GM19395 (cell line): ENCODE data around the gene AMMECR1.
A peak's percentile ranks its signal among the peaks of the same experiment; 100 is the strongest.

Source experiments
- ATAC-seq: cut with Tn5 transposase; IDR thresholded peaks from one replicate; pipeline ENCODE4 v1.9.1; 2021; ENCODE audit warnings: mild to moderate bottlenecking, moderate library complexity; ENCODE audit not compliant: unreplicated experiment

Gene AMMECR1

GRCh38 chrX:110311437-110312230, 6.3 kb downstream of the AMMECR1 start:
- no peak for ATAC-seq

DNA sequence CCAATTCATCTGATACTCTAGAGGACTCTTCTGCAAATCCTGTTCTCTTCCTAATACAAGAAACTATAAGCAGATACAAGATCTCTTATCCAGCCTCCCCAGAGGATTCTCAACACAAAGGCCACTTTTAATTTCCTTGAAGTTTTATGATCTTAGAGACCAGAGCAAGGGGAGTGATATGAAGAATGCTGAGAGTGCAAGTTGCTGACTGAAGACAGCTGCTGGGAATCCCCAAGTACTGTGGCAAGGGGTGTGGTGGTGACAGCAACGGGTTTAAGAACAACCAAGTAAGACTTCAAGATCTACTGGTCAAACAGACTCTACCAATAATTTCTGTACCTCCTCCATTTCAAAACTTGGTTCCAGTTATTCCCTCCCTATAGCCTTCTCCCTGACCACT, 7.0 kb downstream of the AMMECR1 start:
- ATAC-seq: peak; percentile 82

DNA sequence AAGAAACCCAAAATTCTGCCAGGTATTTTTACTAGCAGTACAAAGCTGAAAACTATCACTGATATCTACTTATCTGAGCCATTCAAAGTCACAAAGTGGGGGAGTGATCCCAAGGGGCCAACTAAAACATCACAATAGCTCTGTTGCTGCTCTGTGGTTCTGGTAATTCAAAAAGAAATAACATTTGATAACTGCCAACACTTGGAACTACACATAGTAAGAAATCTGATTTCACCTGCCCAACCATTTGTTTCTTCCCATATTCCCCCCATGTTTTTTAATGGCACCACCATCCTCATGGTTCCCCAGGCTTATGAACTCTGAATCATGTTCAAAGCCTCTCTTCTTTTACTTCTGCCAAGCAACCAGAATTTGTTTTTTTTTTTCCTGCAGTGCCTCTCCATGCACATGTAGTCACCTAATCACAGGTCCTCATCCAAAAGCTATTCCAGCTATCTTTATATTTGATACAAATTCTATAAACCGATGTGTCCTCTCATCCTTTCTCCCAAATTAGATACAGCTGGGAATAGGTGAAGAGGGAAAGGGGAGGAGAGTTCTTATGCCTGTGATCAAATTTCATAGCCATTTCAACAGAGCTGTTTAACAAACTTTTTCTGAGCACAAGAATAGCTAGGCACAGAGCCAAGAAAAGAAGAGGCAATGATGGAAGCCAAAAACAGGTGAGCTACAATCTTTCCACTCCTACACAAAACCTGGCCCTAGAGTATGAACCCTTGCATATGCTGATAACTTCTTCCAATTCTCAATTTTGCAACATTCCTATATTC, 7.7 kb downstream of the AMMECR1 start:
- no peak for ATAC-seq

DNA sequence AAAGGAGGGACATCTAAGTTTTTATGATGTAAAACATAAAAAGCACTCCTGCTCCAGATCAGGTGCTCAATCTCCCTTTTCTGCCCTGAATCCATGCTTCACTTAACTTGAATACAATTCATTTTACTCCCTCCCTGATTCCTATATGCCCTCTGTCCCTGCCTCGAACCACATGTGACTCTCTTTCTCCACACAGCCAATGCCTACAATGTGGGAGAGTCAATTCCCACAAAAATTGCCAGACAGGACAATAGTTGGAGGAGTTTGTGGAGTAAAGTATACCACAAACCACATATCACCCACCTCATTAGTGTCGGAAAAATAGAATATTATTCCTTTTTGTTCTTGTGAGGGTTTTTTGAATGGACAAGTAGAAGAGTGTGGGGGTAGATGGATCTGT, 9.7 kb downstream of the AMMECR1 start:
- no peak for ATAC-seq

DNA sequence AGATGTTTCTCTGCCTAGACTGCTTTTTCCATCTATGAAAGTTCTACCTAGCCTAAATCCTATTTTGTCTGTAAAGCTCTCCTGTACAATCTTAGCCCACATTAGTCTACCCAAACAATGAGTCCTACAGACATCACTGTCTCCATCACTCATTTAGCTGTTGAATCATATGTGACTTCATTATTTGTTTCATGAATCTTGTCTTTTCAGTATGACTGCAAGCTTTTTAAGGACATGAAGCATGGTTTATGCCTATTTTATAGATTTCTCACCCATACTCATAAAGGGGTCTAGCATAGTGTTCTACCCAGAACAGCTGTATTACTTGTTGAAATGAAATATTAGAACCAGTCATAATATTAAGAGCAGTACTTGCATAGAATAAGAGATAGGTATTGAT, 13.0 kb downstream of the AMMECR1 start:
- ATAC-seq: no peak

- ATAC-seq: no peak
Observed at GRCh38 chrX:110304371-110304770, 13.5 kb downstream of the AMMECR1 start.

- no peak for ATAC-seq
Observed at GRCh38 chrX:110302975-110303374, 14.9 kb downstream of the AMMECR1 start.

- no peak for ATAC-seq
Observed at GRCh38 chrX:110301194-110301593, 16.7 kb downstream of the AMMECR1 start.

GRCh38 chrX:110294087-110294486, 23.8 kb downstream of the AMMECR1 start:
- ATAC-seq: no peak

DNA sequence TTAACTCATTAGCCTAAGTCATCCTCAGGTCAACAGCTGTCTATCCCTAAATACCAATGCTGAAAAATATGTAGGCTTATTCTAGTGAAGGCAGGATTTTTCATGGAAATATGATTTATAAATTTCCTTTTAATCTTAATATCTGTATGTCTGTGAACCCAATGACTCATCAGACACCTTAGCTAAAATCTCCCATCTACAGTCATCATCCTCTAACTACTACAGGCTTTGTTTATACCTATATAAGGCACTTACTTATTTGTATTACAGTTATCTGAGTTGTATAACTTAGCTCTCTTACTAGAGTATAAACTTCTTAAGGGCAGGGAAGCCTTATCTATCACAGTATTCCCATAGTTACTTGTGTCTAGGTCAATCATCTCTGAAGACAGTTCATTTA, 24.2 kb downstream of the AMMECR1 start:
- no peak for ATAC-seq

- no peak for ATAC-seq
Observed at GRCh38 chrX:110287605-110288004, 30.3 kb downstream of the AMMECR1 start.

DNA sequence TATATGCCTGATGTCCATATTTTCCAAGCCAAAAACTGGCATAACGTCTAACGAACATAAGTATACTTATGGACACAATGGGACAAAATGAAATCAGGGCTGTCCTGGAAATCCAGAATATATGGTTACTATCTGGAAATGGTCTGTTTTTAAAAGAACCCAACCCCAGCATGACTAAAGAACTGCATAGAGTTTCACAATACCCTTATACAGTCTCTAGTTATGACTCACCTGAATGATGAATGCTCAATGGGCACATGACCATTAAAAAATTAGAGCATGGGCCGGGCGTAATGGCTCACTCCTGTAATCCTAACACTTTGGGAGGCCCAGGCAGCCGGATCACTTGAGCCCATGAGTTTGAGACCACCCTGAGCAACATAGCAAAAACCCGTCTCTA, 31.8 kb downstream of the AMMECR1 start:
- ATAC-seq: peak; percentile 52

GRCh38 chrX:110284159-110284558, 33.7 kb downstream of the AMMECR1 start:
- ATAC-seq: no peak

- no peak for ATAC-seq
Observed at GRCh38 chrX:110282922-110283321, 35.0 kb downstream of the AMMECR1 start.

DNA sequence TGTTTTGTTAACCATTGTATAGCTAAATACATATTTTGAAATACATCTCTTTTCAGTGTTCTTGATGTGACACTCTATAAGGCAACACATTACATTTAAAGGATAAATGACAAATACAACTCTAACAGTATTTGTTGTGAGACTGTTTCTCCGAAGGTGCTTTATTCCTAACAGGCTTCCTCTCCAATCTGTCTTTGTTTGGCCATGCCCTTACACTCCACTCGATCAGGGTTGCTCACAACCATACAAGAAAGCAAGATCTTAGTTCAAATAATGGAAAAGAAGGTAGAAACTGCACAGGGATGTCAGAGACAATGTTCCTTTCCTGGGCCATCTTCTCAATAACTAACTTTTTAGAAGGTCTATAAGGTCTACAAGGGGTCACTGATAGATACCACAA, 36.5 kb downstream of the AMMECR1 start:
- no peak for ATAC-seq

- no peak for ATAC-seq
Observed at GRCh38 chrX:110280954-110281353, 36.9 kb downstream of the AMMECR1 start.

DNA sequence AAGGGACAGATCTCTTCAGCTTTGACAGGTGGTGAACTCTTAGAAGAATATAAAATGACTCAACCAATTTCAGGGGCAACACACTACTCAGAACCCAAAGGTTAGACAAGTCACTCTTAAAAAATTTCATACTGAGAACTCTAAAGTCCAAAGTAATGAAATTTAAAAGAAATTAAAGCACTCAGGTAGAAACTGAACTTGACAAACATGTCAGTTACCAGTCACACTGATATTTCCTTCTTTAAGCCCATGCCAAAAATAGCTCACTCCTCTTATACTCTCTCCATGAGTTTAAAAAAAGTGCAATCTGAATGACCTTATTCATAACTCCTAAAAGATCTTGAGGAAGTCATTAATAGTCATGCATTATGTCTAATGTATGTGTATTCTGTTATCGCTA, 40.3 kb downstream of the AMMECR1 start:
- no peak for ATAC-seq

DNA sequence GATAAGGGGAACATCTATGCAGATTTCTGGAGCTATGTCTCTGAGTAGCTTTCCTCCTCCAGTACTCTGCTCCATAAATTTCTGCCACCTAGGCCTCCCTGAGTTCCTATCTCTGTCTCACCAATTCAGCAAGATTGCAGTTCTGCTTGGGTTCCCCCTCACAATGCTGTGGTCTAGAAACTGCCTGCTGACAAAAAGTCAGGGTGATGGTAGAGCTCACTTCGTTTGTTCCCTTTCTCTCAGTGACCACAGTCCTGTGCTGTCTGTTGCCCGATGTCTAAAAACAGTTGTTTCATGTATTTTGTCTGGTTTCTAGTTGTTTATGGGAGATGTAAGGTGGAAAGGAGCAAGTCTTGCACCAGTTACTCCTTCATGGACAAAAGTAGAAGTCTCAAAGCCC, 41.1 kb downstream of the AMMECR1 start:
- peak; percentile 95 for ATAC-seq

DNA sequence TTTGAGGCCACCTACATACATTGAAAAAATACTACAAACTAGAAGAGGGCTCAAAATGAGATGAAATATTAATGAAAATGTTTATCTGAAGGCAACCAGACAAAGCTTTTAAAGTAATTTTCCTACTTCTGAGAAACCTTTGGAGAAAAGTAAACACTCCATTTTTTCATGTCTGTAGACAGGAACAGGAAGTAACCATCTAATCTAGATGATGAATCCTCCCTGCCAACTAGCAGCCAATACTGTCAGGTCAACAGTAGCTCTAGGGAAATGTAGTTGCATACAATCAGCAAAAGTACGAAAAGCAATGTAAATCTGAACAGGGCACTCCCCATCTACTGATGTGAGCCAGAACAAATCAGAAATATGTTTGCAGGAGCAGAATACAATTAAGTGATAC, 49.0 kb downstream of the AMMECR1 start:
- no peak for ATAC-seq

DNA sequence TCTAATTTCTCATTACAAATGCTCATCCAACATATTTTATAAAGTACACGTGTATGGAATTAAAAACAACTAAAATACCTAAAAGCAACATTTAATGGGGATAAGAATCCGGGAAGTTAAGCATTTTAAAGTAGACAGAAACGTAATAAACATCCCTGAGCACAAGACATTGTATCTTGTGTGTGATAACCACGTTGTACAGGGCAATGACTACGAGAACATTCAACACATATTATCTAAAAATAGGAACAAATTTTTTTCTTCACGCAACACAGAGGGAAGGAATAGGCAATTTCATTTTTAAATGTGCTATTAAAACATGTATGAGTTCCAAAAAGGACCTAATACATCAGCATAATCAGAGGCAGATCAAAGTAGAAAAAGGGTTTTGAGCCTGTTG, 49.5 kb downstream of the AMMECR1 start:
- ATAC-seq: no peak

DNA sequence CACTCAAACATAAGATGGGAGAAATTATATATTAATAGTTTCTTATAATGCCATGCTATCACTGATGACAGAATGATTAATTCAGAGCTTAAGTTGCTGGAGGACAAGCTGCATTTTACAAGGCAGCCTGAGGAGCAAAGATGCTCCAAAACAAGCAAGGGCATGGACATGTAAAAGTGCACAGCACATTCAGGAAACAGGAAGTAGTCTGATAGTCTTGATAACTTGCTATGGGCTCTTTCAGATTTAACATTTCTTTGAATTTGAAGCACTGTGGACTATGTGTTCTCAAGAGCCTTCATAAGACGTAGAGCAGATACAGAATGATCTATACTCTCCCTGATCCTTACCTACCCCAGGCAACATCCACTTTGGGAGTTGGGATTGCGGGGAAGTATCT, 50.0 kb downstream of the AMMECR1 start:
- no peak for ATAC-seq

DNA sequence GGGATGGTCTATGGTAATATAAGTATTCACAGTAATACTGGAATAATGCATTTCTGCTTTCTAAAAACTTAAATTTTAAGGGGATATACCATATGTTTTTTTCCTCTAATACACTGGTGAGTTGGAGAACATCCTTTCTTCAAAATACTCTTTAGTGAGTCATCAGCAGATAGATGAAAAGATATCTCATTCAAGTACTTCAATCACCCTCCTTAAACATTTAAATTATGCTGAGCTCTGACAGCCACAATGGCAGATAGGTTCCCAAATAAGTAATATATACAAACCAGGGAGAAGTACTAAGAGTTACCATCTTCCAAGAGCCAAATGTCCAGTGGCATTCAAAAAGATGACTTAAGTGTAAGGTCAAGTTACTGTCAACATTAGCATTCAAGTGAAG, 52.2 kb downstream of the AMMECR1 start:
- ATAC-seq: no peak
